T-helper 2 cell treated with Interferon-gamma antibody and Interleukin-4, amounts not matched to agents 5 μg/mL and 100 μg/mL, for 36 hours (primary cell): ENCODE results near the gene POU2AF1.
A peak's percentile ranks its signal among the peaks of the same experiment; 100 is the strongest.

Experiments
- DNase-seq: peaks from one replicate; pipeline ENCODE4 v3.0.0; 2021; ENCODE audit warnings: low spot score
- H3K27ac Mint-ChIP-seq: one replicate; pipeline ENCODE4 v1.8.0; 2021; ENCODE audit warnings: mild to moderate bottlenecking, mixed read lengths
- H3K27me3 Mint-ChIP-seq: one replicate; pipeline ENCODE4 v1.8.0; 2021; ENCODE audit warnings: low read depth, mixed read lengths
- H3K36me3 Mint-ChIP-seq: one replicate; pipeline ENCODE4 v1.8.0; 2021; ENCODE audit warnings: low read depth, mixed read lengths
- H3K4me1 Mint-ChIP-seq: one replicate; pipeline ENCODE4 v1.8.0; 2021; ENCODE audit warnings: low read depth, mixed read lengths
- H3K4me3 Mint-ChIP-seq: one replicate; pipeline ENCODE4 v1.8.0; 2022; ENCODE audit warnings: mild to moderate bottlenecking, moderate library complexity, mixed read lengths
- H3K9me3 Mint-ChIP-seq: one replicate; pipeline ENCODE4 v1.8.0; 2021; ENCODE audit warnings: mixed read lengths

Gene POU2AF1

GRCh38 chr11:111388420-111388819 is 9.3 kb upstream of the POU2AF1 start:
- Mint-ChIP-seq H3K4me3 (no peak overlapping the region), H3K4me1 (no peaks in the 10 kb centered on the region), H3K36me3 (no peaks in the 10 kb centered on the region), H3K9me3 (no peaks in the 10 kb centered on the region), H3K27me3 (no peaks in the 10 kb centered on the region), H3K27ac (no peak overlapping the region)
- DNase-seq, result no peak

- H3K36me3 Mint-ChIP-seq, result no peaks in the 10 kb centered on the region
- H3K27ac Mint-ChIP-seq, result no peak overlapping the region
- no peak for DNase-seq
- no peaks in the 10 kb centered on the region for H3K9me3 Mint-ChIP-seq
- H3K27me3 Mint-ChIP-seq, result no peaks in the 10 kb centered on the region
- no peak overlapping the region for H3K4me3 Mint-ChIP-seq
- H3K4me1 Mint-ChIP-seq, result no peaks in the 10 kb centered on the region
These were observed 8.3 kb upstream of the POU2AF1 start for GRCh38 chr11:111387363-111387762.

GRCh38 chr11:111386611-111387150 is 7.6 kb upstream of the POU2AF1 start:
- no peaks in the 10 kb centered on the region for H3K36me3 Mint-ChIP-seq
- no peaks in the 10 kb centered on the region for H3K4me1 Mint-ChIP-seq
- no peaks in the 10 kb centered on the region for H3K9me3 Mint-ChIP-seq
- H3K27me3 Mint-ChIP-seq, result no peaks in the 10 kb centered on the region
- no peak for DNase-seq
- no peak overlapping the region for H3K27ac Mint-ChIP-seq
- no peak overlapping the region for H3K4me3 Mint-ChIP-seq

- Mint-ChIP-seq H3K9me3 (no peaks in the 10 kb centered on the region), H3K4me3 (no peak overlapping the region), H3K36me3 (no peaks in the 10 kb centered on the region), H3K27ac (no peak overlapping the region), H3K4me1 (peaks cover 6% of the 10 kb centered on the region), H3K27me3 (no peaks in the 10 kb centered on the region)
- DNase-seq, result no peak
These were observed 5.4 kb upstream of the POU2AF1 start for GRCh38 chr11:111384494-111384893.

DNA sequence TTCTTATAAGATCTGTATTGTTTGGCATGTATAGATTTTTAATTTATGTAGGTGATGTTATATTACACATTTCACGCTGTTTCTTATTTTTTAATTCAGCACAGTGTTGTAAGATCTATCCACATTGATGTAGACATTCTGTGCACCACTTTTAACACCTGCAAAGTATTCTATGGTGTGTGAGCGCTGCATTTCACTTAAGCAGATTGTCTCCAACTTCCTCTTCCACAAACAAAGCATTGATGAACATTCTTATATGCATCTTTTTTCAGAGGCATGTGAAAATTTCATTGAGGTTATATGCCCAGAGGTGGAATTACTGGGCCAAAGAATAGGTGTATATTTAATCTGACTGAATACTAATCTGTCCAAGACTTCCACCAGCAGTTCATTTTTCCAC is 3.4 kb upstream of the POU2AF1 start:
- Mint-ChIP-seq H3K36me3 (no peaks in the 10 kb centered on the region), H3K4me3 (no peak overlapping the region), H3K27ac (no peak overlapping the region), H3K9me3 (no peaks in the 10 kb centered on the region), H3K4me1 (peaks cover 15% of the 10 kb centered on the region), H3K27me3 (no peaks in the 10 kb centered on the region)
- DNase-seq, result no peak

- H3K27me3 Mint-ChIP-seq, result no peaks in the 10 kb centered on the region
- no peaks in the 10 kb centered on the region for H3K36me3 Mint-ChIP-seq
- H3K4me3 Mint-ChIP-seq, result peak overlapping the region; percentile 82
- H3K4me1 Mint-ChIP-seq, result peaks cover 32% of the 10 kb centered on the region
- DNase-seq, result peak; percentile 44
- peak overlapping the region; percentile 52 for H3K27ac Mint-ChIP-seq
- H3K9me3 Mint-ChIP-seq, result no peaks in the 10 kb centered on the region
These were observed 594 bp upstream of the POU2AF1 start for GRCh38 chr11:111379602-111380136.

DNA sequence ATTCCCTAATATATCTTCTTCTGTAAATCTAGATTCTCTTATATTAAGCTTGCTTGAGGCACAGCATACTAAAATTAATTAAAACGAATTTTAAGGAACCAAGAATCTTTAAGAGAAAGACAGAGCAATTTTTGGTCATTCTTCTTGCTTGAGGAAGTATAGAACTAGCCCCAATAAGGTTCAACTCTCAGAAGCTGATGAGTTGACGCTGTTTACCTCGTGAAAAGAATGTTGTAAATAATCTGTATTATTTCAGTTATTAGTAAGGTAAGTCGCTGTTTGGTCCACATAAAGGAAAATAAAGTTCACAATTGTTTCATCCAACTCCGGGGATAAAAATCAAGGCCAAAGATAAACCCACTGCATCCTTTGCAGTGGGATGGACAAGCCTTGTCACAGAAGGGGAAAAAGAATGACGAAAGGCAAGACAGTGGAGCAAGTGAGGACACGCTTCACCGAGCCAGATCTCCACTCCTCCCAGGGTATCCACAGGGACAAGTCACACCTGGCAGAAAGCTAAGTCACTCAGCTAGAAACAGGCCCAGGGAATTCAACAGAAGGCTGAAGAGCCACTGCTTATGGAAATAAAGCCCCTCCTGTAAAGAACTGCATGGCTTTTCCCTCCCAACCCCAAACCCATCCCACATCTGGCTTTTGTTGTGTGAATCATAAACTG is 752 bp downstream of the POU2AF1 start:
- Mint-ChIP-seq H3K27me3 (no peaks in the 10 kb centered on the region), H3K9me3 (no peaks in the 10 kb centered on the region), H3K4me1 (peaks cover 32% of the 10 kb centered on the region), H3K4me3 (peak overlapping the region; percentile 82), H3K36me3 (no peaks in the 10 kb centered on the region), H3K27ac (peak overlapping the region; percentile 94)
- no peak for DNase-seq

DNA sequence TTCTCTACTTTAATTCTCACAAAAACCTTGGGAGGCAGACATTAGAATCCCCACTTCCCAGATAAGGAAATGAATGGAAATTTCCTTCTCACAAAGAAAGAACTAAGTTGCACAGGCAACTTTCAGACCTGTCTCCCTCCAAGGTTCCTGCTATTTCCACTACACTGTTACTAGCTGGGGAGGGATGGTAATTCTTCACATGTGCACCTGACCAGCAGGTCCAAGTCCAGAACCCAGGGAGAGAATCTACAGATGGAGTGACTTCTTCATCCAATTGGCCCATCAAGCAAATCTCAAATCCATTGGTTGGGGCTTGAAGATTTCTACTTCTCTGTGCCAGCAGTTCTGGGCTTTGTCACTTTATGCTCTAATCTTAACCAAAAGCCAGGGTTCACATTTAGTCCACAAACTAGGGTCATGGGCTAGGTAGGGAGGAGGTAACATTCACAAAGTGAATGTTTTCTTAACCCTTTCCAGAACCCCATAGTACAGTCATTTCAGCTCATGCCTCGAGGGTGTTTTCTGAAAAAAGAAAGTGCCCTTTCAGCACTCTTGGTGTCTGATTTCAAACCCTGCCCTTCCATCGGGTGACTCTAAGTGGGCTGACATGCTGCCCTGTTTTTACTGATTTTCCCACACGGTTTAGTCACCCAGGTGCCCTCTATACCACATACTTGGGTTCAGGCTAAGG is 2.7 kb downstream of the POU2AF1 start:
- H3K4me1 Mint-ChIP-seq, result peaks cover 34% of the 10 kb centered on the region
- H3K36me3 Mint-ChIP-seq, result no peaks in the 10 kb centered on the region
- peak; percentile 71 for DNase-seq
- no peaks in the 10 kb centered on the region for H3K9me3 Mint-ChIP-seq
- H3K27ac Mint-ChIP-seq, result no peak overlapping the region
- H3K4me3 Mint-ChIP-seq, result no peak overlapping the region
- no peaks in the 10 kb centered on the region for H3K27me3 Mint-ChIP-seq

DNA sequence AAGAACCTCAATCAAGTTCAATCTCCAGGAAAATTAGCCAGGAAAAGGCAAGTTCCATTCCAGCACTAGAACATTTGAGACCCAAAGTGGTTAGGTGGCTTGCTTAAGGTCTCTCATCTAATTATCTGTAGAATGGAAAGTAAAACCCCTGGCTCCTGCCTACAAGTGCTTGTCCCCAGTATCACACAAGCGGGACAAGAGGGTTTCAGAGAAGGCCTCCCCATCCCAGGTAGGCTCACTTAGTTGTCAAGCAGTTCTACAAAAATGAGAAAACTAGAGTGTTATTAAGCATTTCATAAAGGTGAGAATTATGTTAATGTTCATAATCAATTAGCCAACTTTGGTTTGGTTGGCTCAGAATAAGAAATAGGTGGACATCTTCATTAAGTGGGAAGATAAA is 5.5 kb downstream of the POU2AF1 start:
- Mint-ChIP-seq H3K9me3 (no peaks in the 10 kb centered on the region), H3K4me1 (peaks cover 29% of the 10 kb centered on the region), H3K27me3 (no peaks in the 10 kb centered on the region), H3K27ac (no peak overlapping the region), H3K36me3 (no peaks in the 10 kb centered on the region), H3K4me3 (no peak overlapping the region)
- no peak for DNase-seq

DNA sequence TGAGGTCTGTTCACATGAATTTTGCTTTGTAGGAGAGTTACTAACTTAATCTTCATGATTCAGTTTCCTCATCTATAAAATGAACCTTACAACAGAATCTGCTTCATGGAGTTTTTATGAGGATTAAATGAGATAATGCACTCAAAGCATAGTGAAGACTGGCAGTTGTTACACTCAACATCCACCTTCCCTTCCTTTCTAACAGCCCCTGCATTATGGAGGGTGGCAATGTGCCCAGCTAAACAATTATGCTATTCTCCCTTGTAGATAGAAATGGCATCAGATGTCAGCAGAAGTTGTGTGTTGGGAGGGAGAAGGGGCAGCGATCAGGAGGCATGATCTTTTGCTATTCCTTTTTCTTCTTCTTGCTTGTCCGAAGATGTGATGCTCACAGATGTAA is 6.5 kb downstream of the POU2AF1 start:
- peaks cover under 1% of the 10 kb centered on the region for H3K36me3 Mint-ChIP-seq
- no peaks in the 10 kb centered on the region for H3K9me3 Mint-ChIP-seq
- DNase-seq, result no peak
- H3K27me3 Mint-ChIP-seq, result no peaks in the 10 kb centered on the region
- H3K4me3 Mint-ChIP-seq, result no peak overlapping the region
- peaks cover 26% of the 10 kb centered on the region for H3K4me1 Mint-ChIP-seq
- H3K27ac Mint-ChIP-seq, result no peak overlapping the region

GRCh38 chr11:111370902-111371578 is 8.0 kb downstream of the POU2AF1 start:
- H3K27me3 Mint-ChIP-seq, result no peaks in the 10 kb centered on the region
- no peaks in the 10 kb centered on the region for H3K9me3 Mint-ChIP-seq
- H3K27ac Mint-ChIP-seq, result peak overlapping the region; percentile 15
- H3K4me1 Mint-ChIP-seq, result peaks cover 15% of the 10 kb centered on the region
- DNase-seq, result peak; percentile 68
- peaks cover 3% of the 10 kb centered on the region for H3K36me3 Mint-ChIP-seq
- H3K4me3 Mint-ChIP-seq, result peak overlapping the region; percentile 7

DNA sequence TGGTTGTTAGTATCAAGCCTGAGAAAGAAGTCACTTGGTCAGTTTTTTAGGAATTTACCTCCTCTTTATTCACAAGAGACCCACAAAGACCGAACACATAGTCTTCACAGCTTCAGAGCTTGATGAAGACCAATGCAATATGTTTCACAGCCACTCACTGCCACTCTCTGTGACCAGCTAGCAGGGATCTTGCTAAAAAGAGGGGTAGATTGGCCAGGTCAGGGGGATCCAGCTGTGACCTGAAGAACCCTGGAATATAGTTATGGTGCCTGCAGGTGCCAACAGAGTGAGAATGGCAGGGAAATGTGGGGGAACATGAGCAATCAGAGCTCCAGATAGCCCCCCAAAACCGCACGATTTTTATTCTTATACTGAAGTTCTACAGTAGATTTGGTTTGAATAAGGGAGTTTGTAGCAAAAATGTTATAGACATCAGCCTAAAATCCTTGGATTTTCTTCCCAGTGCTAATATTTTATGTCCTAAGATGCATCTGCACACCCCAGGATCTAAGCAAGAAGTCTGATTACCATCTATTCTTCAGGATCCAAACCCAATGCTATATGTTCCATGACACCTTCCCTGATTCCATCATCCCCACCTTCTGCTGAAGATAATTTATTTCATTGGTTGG is 8.7 kb downstream of the POU2AF1 start:
- DNase-seq, result no peak
- Mint-ChIP-seq H3K9me3 (no peaks in the 10 kb centered on the region), H3K27ac (no peak overlapping the region), H3K4me1 (peaks cover 12% of the 10 kb centered on the region), H3K4me3 (no peak overlapping the region), H3K36me3 (peaks cover 3% of the 10 kb centered on the region), H3K27me3 (no peaks in the 10 kb centered on the region)

DNA sequence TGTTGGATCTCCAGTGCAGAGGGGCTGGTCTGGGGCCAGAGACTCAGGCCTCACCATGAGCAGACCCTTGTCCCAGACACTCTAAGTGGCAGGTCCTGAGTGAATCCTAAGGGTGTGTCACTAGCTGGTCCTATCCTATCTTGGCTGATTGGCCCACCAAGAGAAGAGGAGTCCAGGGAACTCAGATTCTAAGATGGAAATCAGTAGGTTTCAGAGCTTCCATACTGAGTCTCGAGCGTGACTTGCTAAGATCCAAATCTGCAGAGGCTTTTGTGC is 10.9 kb downstream of the POU2AF1 start:
- no peak overlapping the region for H3K4me3 Mint-ChIP-seq
- H3K9me3 Mint-ChIP-seq, result no peaks in the 10 kb centered on the region
- no peak overlapping the region for H3K27ac Mint-ChIP-seq
- H3K27me3 Mint-ChIP-seq, result no peaks in the 10 kb centered on the region
- H3K36me3 Mint-ChIP-seq, result peaks cover 3% of the 10 kb centered on the region
- no peak for DNase-seq
- H3K4me1 Mint-ChIP-seq, result peaks cover 9% of the 10 kb centered on the region
